OCI-LY1 (cell line): ENCODE results near the gene NME2.

Experiments used
- CTCF ChIP-seq: fragments of 200-600 bp; sonication (generic), shearing (Covaris generic); IDR thresholded peaks from 2 replicates; pipeline ENCODE4 v1.5.1; 2017; ENCODE audit warnings: mild to moderate bottlenecking, antibody characterized with exemption, low read length, moderate library complexity, mixed read lengths
- EZH2 ChIP-seq: fragments of 200-600 bp; sonication (generic), shearing (Covaris generic); IDR thresholded peaks from 2 replicates; pipeline ENCODE4 v1.8.0; 2017; ENCODE audit warnings: borderline replicate concordance, mixed run types, mild to moderate bottlenecking, antibody characterized with exemption, low read length, moderate library complexity, mixed read lengths

GRCh38 chr17:51166987-51167931 lies 1.0 kb downstream of the NME2 start:
- TF ChIP-seq CTCF = peak; percentile 84
- TF ChIP-seq EZH2 = no peak
